ENCODE results near the gene KSR2.

- TF ChIP-seq CTCF (IDR thresholded peaks at IDR 0.05 in 4 of 5, conservative IDR thresholded peaks at IDR 0.05 in 1 of 5) (no peak), POLR2A (IDR thresholded peaks at IDR 0.05) (no peak)
Measured at GRCh38 chr12:117527479-117527855, 441.3 kb downstream of the KSR2 start.

Measured in gastrocnemius medialis (tissue), 4 donors.